ENCODE data around the gene RREB1.

- TF ChIP-seq CTCF (conservative IDR thresholded peaks at IDR 0.05; ENCODE audit: low read depth, low read length) = no peak
- no peak for TF ChIP-seq EZH2 (IDR thresholded peaks at IDR 0.05; ENCODE audit: borderline replicate concordance, low read depth, low read length, poor library complexity, severe bottlenecking)
These were observed 159.8 kb downstream of the RREB1 start for GRCh38 chr6:7267466-7268091.
